GM12878 (cell line): ENCODE measurements around the gene ZNF764. TPM values are rescaled to one million over a fixed set of nuclear protein-coding genes. Genes with fewer than 3 reads are reported as not detected.

Experiments
- BHLHE40 ChIP-seq, 2 experiments: fragments of 450-650 bp in 1 of 2; IDR thresholded peaks; 2 replicates each; pipeline ENCODE4 v1.6.1; 2011 to 2017; ENCODE audit warnings: low read depth in 2 of 2, borderline replicate concordance in 1 of 2, improper control_type of control experiment in 1 of 2, low read length in 1 of 2, mild to moderate bottlenecking in 1 of 2
- BMI1 ChIP-seq: fragments of 450-650 bp; IDR thresholded peaks from 2 replicates; pipeline ENCODE4 v1.6.1; 2016; ENCODE audit warnings: mild to moderate bottlenecking, moderate library complexity, borderline replicate concordance
- CREB1 ChIP-seq: IDR thresholded peaks from 2 replicates; pipeline ENCODE4 v1.6.1; 2012; ENCODE audit warnings: low read depth, mild to moderate bottlenecking, inconsistent platforms
- CREM ChIP-seq: IDR thresholded peaks from 2 replicates; pipeline ENCODE4 v1.6.1; 2014; ENCODE audit warnings: antibody characterized with exemption, low read depth
- EZH2 ChIP-seq: IDR thresholded peaks from 2 replicates; pipeline ENCODE4 v1.6.1; 2012; ENCODE audit warnings: low read depth, mild to moderate bottlenecking, control low read depth, inconsistent platforms, low read length, borderline replicate concordance; ENCODE audit not compliant: control insufficient read depth
- GATAD2B ChIP-seq: fragments of 450-650 bp; conservative IDR thresholded peaks from 2 replicates; pipeline ENCODE4 v1.6.1; 2017; ENCODE audit warnings: low read depth, mild to moderate bottlenecking, moderate library complexity
- IKZF2 ChIP-seq, 2 experiments: fragments of 450-650 bp; IDR thresholded peaks; 2 replicates each; pipeline ENCODE4 v1.6.1; 2017; ENCODE audit warnings: mild to moderate bottlenecking in 2 of 2, moderate library complexity in 2 of 2
- LARP7 ChIP-seq: fragments of 450-650 bp; IDR thresholded peaks from 2 replicates; pipeline ENCODE4 v1.6.1; 2017; ENCODE audit warnings: mild to moderate bottlenecking
- NR2C1 ChIP-seq: fragments of 450-650 bp; IDR thresholded peaks from 2 replicates; pipeline ENCODE4 v1.6.1; 2017; ENCODE audit warnings: antibody characterized with exemption, mild to moderate bottlenecking, moderate library complexity
- NRF1 ChIP-seq: conservative IDR thresholded peaks from 2 replicates; pipeline ENCODE4 v1.6.1; 2011; ENCODE audit warnings: mild to moderate bottlenecking, low read depth, low read length, improper control_type of control experiment
- POLR2AphosphoS5 ChIP-seq: IDR thresholded peaks from 2 replicates; pipeline ENCODE4 v1.6.1; 2011; ENCODE audit warnings: mild to moderate bottlenecking, low read length, inconsistent platforms
- RAD51 ChIP-seq: fragments of 450-650 bp; IDR thresholded peaks from 2 replicates; pipeline ENCODE4 v1.6.1; 2016; ENCODE audit warnings: moderate library complexity, mild to moderate bottlenecking, inconsistent platforms
- RUNX3 ChIP-seq: IDR thresholded peaks from 2 replicates; pipeline ENCODE4 v1.6.1; 2012; ENCODE audit warnings: low read length, inconsistent platforms
- SKIL ChIP-seq: fragments of 450-650 bp; IDR thresholded peaks from 2 replicates; pipeline ENCODE4 v1.6.1; 2017; ENCODE audit warnings: mild to moderate bottlenecking, low read depth, inconsistent platforms; ENCODE audit not compliant: poor library complexity, severe bottlenecking
- SMAD5 ChIP-seq: IDR thresholded peaks from 2 replicates; pipeline ENCODE4 v1.6.1; 2016; ENCODE audit warnings: antibody characterized with exemption, low read depth
- SP1 ChIP-seq: IDR thresholded peaks from one replicate; pipeline ENCODE4 v1.6.1; 2011; ENCODE audit warnings: low read depth, low read length
- STAT3 ChIP-seq: IDR thresholded peaks from 2 replicates; pipeline ENCODE4 v1.6.1; 2011; ENCODE audit warnings: low read depth, low read length, improper control_type of control experiment
- SUZ12 ChIP-seq: fragments of 200-600 bp; sonication (generic); IDR thresholded peaks from one replicate; pipeline ENCODE4 v1.6.1; 2018; ENCODE audit warnings: antibody characterized with exemption, mild to moderate bottlenecking; ENCODE audit not compliant: unreplicated experiment
- WRNIP1 ChIP-seq: IDR thresholded peaks from 2 replicates; pipeline ENCODE4 v1.6.1; 2011; ENCODE audit warnings: low read depth, low read length, improper control_type of control experiment, borderline replicate concordance
- ZBED1 ChIP-seq: IDR thresholded peaks from 2 replicates; pipeline ENCODE4 v1.6.1; 2016; ENCODE audit warnings: borderline replicate concordance
- ZNF384 ChIP-seq: IDR thresholded peaks from 2 replicates; pipeline ENCODE4 v1.6.1; 2012; ENCODE audit warnings: low read depth, mild to moderate bottlenecking, low read length, improper control_type of control experiment, borderline replicate concordance
- polyA plus RNA-seq, 11 experiments: library from polyadenylated mRNA; depleted of rRNA in 4 of 11; unstranded in 6 of 11; stranded (reverse) in 5 of 11; fragments of >200 nt; fragmentation: Nextera tagmentation in 4 of 11; fragmentation: Illumina TruSeq in 1 of 11; extraction: Ambion mirVana in 4 of 11; extraction: Trizol in 1 of 11; gene quantifications; 1 replicate in 1 of 11; 2 replicates in 10 of 11; pipeline versions ENCODE4 v1.2.1 to v1.2.3, GENCODE V29; 2011 to 2016; ENCODE audit warnings: inconsistent platforms in 2 of 11, missing spikeins in 2 of 11, low read depth in 1 of 11
- total RNA-seq, 4 experiments: library from RNA; depleted of rRNA in 3 of 4; stranded (reverse); fragments of >200 nt in 3 of 4; fragmentation: Illumina TruSeq in 1 of 4; extraction: Trizol in 1 of 4; gene quantifications; 2 replicates each; pipeline versions ENCODE4 v1.2.1 to v1.2.3, GENCODE V29; 2013 to 2021
- TF ChIP-seq, protein P1 (sequence below): fragments of 450-650 bp; formaldehyde crosslinking; IDR thresholded peaks from 2 replicates; pipeline ENCODE4 v1.4.0; 2022; ENCODE audit warnings: mild to moderate bottlenecking, moderate library complexity
- TF ChIP-seq, protein P2 (sequence below): fragments of 450-650 bp; IDR thresholded peaks from 2 replicates; pipeline ENCODE4 v1.6.1; 2017; ENCODE audit warnings: low read depth, mild to moderate bottlenecking, moderate library complexity

ZNF764 gene
- total and polyA plus RNA-seq, 10 of the 15 experiments (the other 5 are each of a cell fraction or from before 2014, with no cell fraction given) = 0.61 to 11.9 (median 3.8) TPM

GRCh38 chr16:30535106-30535776 is 22.9 kb downstream of the ZNF764 start (continued):
- TF ChIP-seq, protein P1, sequence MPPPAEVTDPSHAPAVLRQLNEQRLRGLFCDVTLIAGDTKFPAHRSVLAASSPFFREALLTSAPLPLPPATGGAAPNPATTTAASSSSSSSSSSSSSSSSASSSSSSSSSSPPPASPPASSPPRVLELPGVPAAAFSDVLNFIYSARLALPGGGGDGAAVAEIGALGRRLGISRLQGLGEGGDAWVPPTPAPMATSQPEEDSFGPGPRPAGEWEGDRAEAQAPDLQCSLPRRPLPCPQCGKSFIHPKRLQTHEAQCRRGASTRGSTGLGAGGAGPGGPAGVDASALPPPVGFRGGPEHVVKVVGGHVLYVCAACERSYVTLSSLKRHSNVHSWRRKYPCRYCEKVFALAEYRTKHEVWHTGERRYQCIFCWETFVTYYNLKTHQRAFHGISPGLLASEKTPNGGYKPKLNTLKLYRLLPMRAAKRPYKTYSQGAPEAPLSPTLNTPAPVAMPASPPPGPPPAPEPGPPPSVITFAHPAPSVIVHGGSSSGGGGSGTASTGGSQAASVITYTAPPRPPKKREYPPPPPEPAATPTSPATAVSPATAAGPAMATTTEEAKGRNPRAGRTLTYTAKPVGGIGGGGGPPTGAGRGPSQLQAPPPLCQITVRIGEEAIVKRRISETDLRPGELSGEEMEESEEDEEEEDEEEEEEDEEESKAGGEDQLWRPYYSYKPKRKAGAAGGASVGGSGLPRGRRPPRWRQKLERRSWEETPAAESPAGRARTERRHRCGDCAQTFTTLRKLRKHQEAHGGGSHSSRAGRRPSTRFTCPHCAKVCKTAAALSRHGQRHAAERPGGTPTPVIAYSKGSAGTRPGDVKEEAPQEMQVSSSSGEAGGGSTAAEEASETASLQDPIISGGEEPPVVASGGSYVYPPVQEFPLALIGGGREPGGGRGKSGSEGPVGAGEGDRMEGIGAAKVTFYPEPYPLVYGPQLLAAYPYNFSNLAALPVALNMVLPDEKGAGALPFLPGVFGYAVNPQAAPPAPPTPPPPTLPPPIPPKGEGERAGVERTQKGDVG (CRISPR knock-in tag) = no peak
- no peak for TF ChIP-seq NRF1
- TF ChIP-seq SP1 = no peak
- no peak for TF ChIP-seq SKIL
- TF ChIP-seq STAT3 = no peak
- no peak for TF ChIP-seq SUZ12
- TF ChIP-seq IKZF2 (IDR thresholded peaks at IDR 0.05) = no peak
- TF ChIP-seq GATAD2B = 0 out of 2 replicates have a peak, but pooled peaks have one; percentile 14
- TF ChIP-seq, protein P2, sequence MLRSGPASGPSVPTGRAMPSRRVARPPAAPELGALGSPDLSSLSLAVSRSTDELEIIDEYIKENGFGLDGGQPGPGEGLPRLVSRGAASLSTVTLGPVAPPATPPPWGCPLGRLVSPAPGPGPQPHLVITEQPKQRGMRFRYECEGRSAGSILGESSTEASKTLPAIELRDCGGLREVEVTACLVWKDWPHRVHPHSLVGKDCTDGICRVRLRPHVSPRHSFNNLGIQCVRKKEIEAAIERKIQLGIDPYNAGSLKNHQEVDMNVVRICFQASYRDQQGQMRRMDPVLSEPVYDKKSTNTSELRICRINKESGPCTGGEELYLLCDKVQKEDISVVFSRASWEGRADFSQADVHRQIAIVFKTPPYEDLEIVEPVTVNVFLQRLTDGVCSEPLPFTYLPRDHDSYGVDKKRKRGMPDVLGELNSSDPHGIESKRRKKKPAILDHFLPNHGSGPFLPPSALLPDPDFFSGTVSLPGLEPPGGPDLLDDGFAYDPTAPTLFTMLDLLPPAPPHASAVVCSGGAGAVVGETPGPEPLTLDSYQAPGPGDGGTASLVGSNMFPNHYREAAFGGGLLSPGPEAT = 0 out of 2 replicates have a peak, but pooled peaks have one; percentile 3
- peak; percentile 78 for TF ChIP-seq ZBED1
- peak; percentile 93 for TF ChIP-seq SMAD5
- no peak for TF ChIP-seq CREM
- TF ChIP-seq POLR2AphosphoS5 = peak; percentile 78
- TF ChIP-seq RUNX3 = no peak
- no peak for TF ChIP-seq EZH2
- no peak for TF ChIP-seq CREB1
- no peak for TF ChIP-seq BMI1
- no peak for TF ChIP-seq WRNIP1
- no peak for TF ChIP-seq NR2C1
- no peak for TF ChIP-seq ZNF384
- peak; percentile 14; the same call in 1 of the 2 replicates for TF ChIP-seq LARP7
- 0 out of 2 replicates have a peak, but pooled peaks have one; percentile 27 for TF ChIP-seq RAD51
- TF ChIP-seq BHLHE40 (IDR thresholded peaks at IDR 0.05; ENCODE audit: borderline replicate concordance in 1 of 2, low read depth in 2 of 2, low read length in 1 of 2) = peak in 1 of 2 experiments; percentile 59; a peak in 1 of 4 replicates
